Lung microvascular endothelial cell (primary cell): ENCODE results near the gene TMEM190. TPM values are rescaled to one million over a fixed set of nuclear protein-coding genes. Genes with fewer than 3 reads are reported as not detected.

Source experiments
- DNase-seq, 2 donors: peaks; one replicate each; pipeline versions ENCODE4 v3.0.0 to v3.0.0-alpha.2; 2010; ENCODE audit warnings: low read depth in 2 of 2
- total RNA-seq: library from RNA; depleted of rRNA; stranded (reverse); fragments of >200 nt; gene quantifications from 2 replicates; pipeline ENCODE4 v1.2.1, GENCODE V29; 2014

TMEM190 gene
- total RNA-seq, 1 donor from 2014 or later: not detected

- peak; percentile 79 to 82 for DNase-seq
Measured at GRCh38 chr19:55418185-55418584, 41.6 kb downstream of the TMEM190 start.

- DNase-seq: no peak
Measured at GRCh38 chr19:55419103-55419502, 42.5 kb downstream of the TMEM190 start.

- no peak for DNase-seq
Measured at GRCh38 chr19:55419624-55420236, 43.1 kb downstream of the TMEM190 start.

GRCh38 chr19:55421281-55421680, 44.7 kb downstream of the TMEM190 start:
- peak in 1 of 2 donors; percentile 61 for DNase-seq

GRCh38 chr19:55423225-55424005, 46.8 kb downstream of the TMEM190 start:
- no peak for DNase-seq

- no peak for DNase-seq
Measured at GRCh38 chr19:55424518-55424917, 47.9 kb downstream of the TMEM190 start.

GRCh38 chr19:55426042-55426441, 49.4 kb downstream of the TMEM190 start:
- DNase-seq: no peak

Other genes starting within 250 kb of the TMEM190 start
- gene TNNT1, start 227.6 kb upstream of the TMEM190 start, total RNA-seq: 1.7 TPM in 1 of 2 replicates, not detected in the other
- not detected in 2 replicates for gene TNNI3, start 219.1 kb upstream of the TMEM190 start, total RNA-seq
- gene DNAAF3, start 210.2 kb upstream of the TMEM190 start, total RNA-seq: 0.22 and 0.40 TPM in 2 replicates
- not detected in 2 replicates for gene SYT5, start 196.5 kb upstream of the TMEM190 start, total RNA-seq
- gene PTPRH, start 167.3 kb upstream of the TMEM190 start, total RNA-seq: under 0.01 TPM in 2 replicates
- gene TMEM86B, start 148.1 kb upstream of the TMEM190 start, total RNA-seq: 0.44 and 0.99 TPM in 2 replicates
- gene PPP6R1, start 117.8 kb upstream of the TMEM190 start, total RNA-seq: 16.1 and 24.8 TPM in 2 replicates
- 17.2 and 19.0 TPM in 2 replicates for gene HSPBP1, start 96.7 kb upstream of the TMEM190 start, total RNA-seq
- gene BRSK1, start 92.8 kb upstream of the TMEM190 start, total RNA-seq: under 0.01 and 1.2 TPM in 2 replicates
- not detected in 2 replicates for gene TMEM150B, start 51.5 kb upstream of the TMEM190 start, total RNA-seq
- 2.2 and 3.0 TPM in 2 replicates for gene KMT5C, start 37.0 kb upstream of the TMEM190 start, total RNA-seq
- gene COX6B2, start 22.1 kb upstream of the TMEM190 start, total RNA-seq: not detected in 2 replicates
- not detected in 2 replicates for gene GARIN5B, start 13.6 kb upstream of the TMEM190 start, total RNA-seq
- under 0.01 TPM in 1 of 2 replicates, not detected in the other for gene IL11, start 6.4 kb upstream of the TMEM190 start, total RNA-seq
- gene TMEM238, start 7.5 kb downstream of the TMEM190 start, total RNA-seq: 0.22 and 0.40 TPM in 2 replicates
- gene RPL28, start 9.1 kb downstream of the TMEM190 start, total RNA-seq: 118 and 119 TPM in 2 replicates
- gene UBE2S, start 31.0 kb downstream of the TMEM190 start, total RNA-seq: 44.4 and 76.5 TPM in 2 replicates
- gene SHISA7, start 66.5 kb downstream of the TMEM190 start, total RNA-seq: not detected in 2 replicates
- gene ISOC2, start 84.8 kb downstream of the TMEM190 start, total RNA-seq: 60.7 and 61.9 TPM in 2 replicates
- not detected in 2 replicates for gene C19orf85, start 87.9 kb downstream of the TMEM190 start, total RNA-seq
- 0.65 and 0.79 TPM in 2 replicates for gene ZNF628, start 99.8 kb downstream of the TMEM190 start, total RNA-seq
- 5.2 and 7.2 TPM in 2 replicates for gene NAT14, start 108.4 kb downstream of the TMEM190 start, total RNA-seq
- 0.22 TPM in 1 of 2 replicates, not detected in the other for gene SSC5D, start 111.6 kb downstream of the TMEM190 start, total RNA-seq
- not detected in 2 replicates for gene SBK2, start 160.3 kb downstream of the TMEM190 start, total RNA-seq
- 0.20 and 0.22 TPM in 2 replicates for gene SBK3, start 168.7 kb downstream of the TMEM190 start, total RNA-seq
- gene ZNF579, start 204.0 kb downstream of the TMEM190 start, total RNA-seq: 2.4 and 2.6 TPM in 2 replicates
- 1.5 and 3.2 TPM in 2 replicates for gene FIZ1, start 222.7 kb downstream of the TMEM190 start, total RNA-seq
- 7.0 and 11.5 TPM in 2 replicates for gene ZNF524, start 223.5 kb downstream of the TMEM190 start, total RNA-seq
- gene ZNF865, start 228.8 kb downstream of the TMEM190 start, total RNA-seq: 0.44 and 0.79 TPM in 2 replicates
- gene ZNF784, start 247.7 kb downstream of the TMEM190 start, total RNA-seq: 2.8 and 4.8 TPM in 2 replicates